Upper lobe of right lung (tissue), 1 donor: Measurements from ENCODE around the gene DNAJC4. TPM values are rescaled to one million over a fixed set of nuclear protein-coding genes. Genes with fewer than 3 reads are reported as not detected.

Experiments
- ATAC-seq: fragments of 200-7000 bp; cut with Tn5 transposase; one replicate; pipeline ENCODE4 v1.9.1; 2020; ENCODE audit warnings: mild to moderate bottlenecking, moderate library complexity
- DNase-seq: peaks from one replicate; pipeline ENCODE4 v3.0.0-alpha.2; 2020
- H3K27ac ChIP-seq: fragments of 200-600 bp; one replicate; pipeline ENCODE4 v1.8.0; 2022
- H3K27me3 ChIP-seq: fragments of 200-600 bp; one replicate; pipeline ENCODE4 v1.8.0; 2022; ENCODE audit warnings: mild to moderate bottlenecking
- H3K36me3 ChIP-seq: fragments of 200-600 bp; one replicate; pipeline ENCODE4 v1.8.0; 2022
- H3K4me1 ChIP-seq: fragments of 200-600 bp; one replicate; pipeline ENCODE4 v1.8.0; 2022
- H3K4me3 ChIP-seq: fragments of 200-600 bp; one replicate; pipeline ENCODE4 v1.8.0; 2022; ENCODE audit warnings: mild to moderate bottlenecking
- H3K9me3 ChIP-seq: fragments of 200-600 bp; one replicate; pipeline ENCODE4 v1.8.0; 2022
- intact Hi-C: fragments of 100-400 bp; cut with DNase I; formaldehyde crosslinking; loops from one replicate; pipeline ENCODE4 v1.11.0; 2022
- total RNA-seq: library from RNA; stranded (reverse); fragmentation: NEBNext Ultra II Directional; extraction: Animal tissue kit (Norgen Biotek cat#: 25700); gene quantifications from one replicate; pipeline ENCODE4 v1.2.1, GENCODE V29; 2021
- TF ChIP-seq, protein P1 (sequence below): fragments of 200-600 bp; IDR thresholded peaks from one replicate; pipeline ENCODE4 v1.8.0; 2022; ENCODE audit warnings: antibody characterized with exemption
- donor health status: DM: no; HTN: yes; CAD: no; lungs with severe emphysema.

Gene DNAJC4
- total RNA-seq, 1 donor from 2014 or later, result 36.4 TPM

DNA sequence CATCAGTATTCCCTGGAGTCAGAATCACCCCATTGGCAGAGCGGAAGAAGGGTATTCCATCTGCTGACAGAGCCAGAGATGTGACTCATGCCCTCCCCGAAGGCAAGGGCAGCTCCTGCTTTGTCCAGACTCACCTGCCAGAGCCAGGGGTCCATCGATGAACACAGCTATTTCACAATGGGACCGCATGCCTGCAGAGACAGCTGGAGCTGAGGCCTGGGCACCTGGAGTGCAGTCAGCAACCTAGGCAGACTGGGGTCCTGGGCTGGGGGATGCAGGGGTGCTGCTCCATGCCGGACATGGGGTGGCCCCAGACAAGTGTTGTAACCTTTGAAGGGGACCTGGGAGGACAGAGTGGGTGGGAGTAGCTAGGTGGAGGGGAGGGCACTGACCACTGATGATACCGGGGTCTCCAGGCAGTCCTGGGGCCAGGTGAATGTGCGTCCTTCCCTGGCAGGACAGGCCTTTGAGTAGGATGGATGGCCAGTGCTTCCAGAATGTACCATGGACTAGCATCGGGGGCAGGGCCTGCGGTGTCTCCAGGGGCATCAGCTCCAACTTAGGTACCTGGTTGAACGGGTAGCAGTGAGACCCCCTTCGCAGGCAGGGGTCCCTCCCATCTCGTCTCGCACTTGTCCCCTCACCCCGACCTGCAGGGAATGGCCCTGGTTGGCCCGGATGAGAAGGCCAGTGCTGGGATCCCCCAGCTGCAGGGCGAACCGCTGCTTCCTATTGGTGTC lies 6.0 kb upstream of the DNAJC4 start:
- TF ChIP-seq, protein P1, sequence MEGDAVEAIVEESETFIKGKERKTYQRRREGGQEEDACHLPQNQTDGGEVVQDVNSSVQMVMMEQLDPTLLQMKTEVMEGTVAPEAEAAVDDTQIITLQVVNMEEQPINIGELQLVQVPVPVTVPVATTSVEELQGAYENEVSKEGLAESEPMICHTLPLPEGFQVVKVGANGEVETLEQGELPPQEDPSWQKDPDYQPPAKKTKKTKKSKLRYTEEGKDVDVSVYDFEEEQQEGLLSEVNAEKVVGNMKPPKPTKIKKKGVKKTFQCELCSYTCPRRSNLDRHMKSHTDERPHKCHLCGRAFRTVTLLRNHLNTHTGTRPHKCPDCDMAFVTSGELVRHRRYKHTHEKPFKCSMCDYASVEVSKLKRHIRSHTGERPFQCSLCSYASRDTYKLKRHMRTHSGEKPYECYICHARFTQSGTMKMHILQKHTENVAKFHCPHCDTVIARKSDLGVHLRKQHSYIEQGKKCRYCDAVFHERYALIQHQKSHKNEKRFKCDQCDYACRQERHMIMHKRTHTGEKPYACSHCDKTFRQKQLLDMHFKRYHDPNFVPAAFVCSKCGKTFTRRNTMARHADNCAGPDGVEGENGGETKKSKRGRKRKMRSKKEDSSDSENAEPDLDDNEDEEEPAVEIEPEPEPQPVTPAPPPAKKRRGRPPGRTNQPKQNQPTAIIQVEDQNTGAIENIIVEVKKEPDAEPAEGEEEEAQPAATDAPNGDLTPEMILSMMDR, result no peak

DNA sequence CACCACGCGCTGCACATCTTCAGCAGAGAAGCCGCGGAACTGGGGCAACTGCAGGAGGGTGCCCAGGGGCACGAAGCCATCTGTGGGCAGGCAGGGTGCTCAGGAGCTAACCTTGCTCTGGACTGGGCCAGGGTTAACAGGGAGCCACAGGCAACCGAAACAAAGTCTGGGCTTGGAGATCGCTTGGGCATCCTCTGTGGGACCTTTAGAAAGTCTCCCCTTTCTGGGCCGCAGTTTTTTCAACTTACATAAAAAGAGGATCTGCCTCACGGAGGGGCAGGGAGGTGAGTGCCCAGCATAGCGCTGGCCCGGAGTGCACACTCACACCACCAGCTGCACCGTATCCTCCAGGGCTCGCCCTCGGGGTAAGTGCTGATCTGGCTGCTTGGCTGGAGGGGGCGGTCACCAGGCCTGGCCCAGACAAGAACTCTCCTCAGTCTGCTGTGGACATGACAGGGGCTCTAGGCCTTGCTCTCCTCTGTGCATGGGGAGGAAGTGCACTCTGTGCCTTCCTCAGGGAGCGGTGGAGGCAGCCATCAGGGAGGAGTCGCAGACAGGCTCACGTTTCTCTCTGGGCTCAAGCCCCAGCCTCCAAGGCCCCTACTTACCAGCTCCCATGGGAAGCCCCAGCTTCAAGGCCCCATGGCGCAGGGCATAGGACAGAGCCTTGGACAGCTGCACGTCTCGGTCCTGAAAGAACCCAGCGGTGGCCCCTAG lies 5.3 kb upstream of the DNAJC4 start:
- TF ChIP-seq, protein P1, result no peak
- DNase-seq (peak; percentile 69), ATAC-seq (no peak)
- Histone ChIP-seq H3K4me1 (peaks cover 35% of the 10 kb centered on the region), H3K27ac (peak overlapping the region; percentile 93), H3K36me3 (peaks cover 31% of the 10 kb centered on the region), H3K4me3 (peak overlapping the region; percentile 96), H3K9me3 (no peaks in the 10 kb centered on the region), H3K27me3 (no peaks in the 10 kb centered on the region)
- intact Hi-C loops, result no loop called here

More for the DNA sequence above, 6.0 kb upstream of the DNAJC4 start:
- Histone ChIP-seq H3K36me3 (peaks cover 39% of the 10 kb centered on the region), H3K27ac (no peak overlapping the region), H3K4me1 (peaks cover 27% of the 10 kb centered on the region), H3K9me3 (no peaks in the 10 kb centered on the region), H3K27me3 (no peaks in the 10 kb centered on the region), H3K4me3 (no peak overlapping the region)
- DNase-seq, result no peak
- ATAC-seq, result no peak
- intact Hi-C loops, result no loop called here

DNA sequence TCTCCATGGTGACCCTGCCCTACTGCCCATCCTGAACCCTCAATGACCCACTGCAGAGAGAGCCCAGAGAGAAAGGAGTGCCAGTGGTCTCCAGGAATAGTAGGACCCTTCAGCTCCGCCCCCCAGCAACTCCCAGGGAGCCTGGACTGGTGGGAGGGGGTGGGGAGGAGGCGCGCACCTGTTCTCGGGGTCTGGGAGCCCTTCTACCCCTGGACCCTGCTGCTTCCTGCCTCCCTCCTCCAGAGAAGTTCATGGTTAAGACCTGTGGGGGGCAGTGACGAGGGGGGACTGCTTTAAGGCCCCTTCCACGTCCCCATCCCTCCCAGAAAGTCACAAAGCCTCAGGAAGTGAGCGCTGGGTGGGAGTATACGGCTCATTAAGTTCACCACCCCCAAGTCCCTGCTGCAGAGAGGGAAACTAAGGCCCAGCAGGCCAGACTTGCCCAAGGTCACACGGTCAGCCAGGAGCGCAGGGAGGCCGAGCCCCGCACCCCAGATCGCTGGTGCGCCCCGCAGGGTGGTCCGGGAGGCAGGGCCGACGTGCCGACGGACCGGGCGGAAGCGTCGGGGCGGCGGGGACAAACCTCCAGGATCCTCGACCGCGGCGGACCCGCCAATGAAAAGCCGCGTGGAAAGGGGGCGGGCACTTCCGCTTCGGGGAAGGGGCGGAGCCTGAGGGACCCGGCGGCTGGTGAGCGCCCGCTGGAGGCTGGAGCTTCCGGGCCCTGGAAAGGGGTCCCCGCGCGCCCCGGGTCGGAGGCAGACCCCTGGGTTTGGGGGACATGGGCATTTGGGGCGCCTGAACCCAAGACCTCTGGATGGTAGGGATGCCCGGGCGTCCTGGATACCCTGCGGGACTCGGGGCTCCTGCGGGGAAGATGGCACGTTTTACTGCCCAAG lies 4.5 kb upstream of the DNAJC4 start, which contains the start of the genes NUDT22 and TRPT1:
NUDT22 (plus strand) TSS at position 667 of the 899 bp plus-strand sequence. CDS start 379 bp downstream, outside the sequence.
TRPT1 (minus strand) TSS at position 579 of the 899 bp plus-strand sequence; CDS start at position 253, 326 bp downstream.
- intact Hi-C loops, result no loop called here
- peak; percentile 87 for ATAC-seq
- TF ChIP-seq, protein P1, result no peak
- H3K9me3 ChIP-seq, result no peaks in the 10 kb centered on the region
- H3K27me3 ChIP-seq, result no peaks in the 10 kb centered on the region
- peaks cover 25% of the 10 kb centered on the region for H3K36me3 ChIP-seq
- DNase-seq, result peak; percentile 96
- H3K27ac ChIP-seq, result peak within 1 kb of the TSS; percentile 93
- peak within 1 kb of the TSS; percentile 96 for H3K4me3 ChIP-seq
- peaks cover 35% of the 10 kb centered on the region for H3K4me1 ChIP-seq

DNA sequence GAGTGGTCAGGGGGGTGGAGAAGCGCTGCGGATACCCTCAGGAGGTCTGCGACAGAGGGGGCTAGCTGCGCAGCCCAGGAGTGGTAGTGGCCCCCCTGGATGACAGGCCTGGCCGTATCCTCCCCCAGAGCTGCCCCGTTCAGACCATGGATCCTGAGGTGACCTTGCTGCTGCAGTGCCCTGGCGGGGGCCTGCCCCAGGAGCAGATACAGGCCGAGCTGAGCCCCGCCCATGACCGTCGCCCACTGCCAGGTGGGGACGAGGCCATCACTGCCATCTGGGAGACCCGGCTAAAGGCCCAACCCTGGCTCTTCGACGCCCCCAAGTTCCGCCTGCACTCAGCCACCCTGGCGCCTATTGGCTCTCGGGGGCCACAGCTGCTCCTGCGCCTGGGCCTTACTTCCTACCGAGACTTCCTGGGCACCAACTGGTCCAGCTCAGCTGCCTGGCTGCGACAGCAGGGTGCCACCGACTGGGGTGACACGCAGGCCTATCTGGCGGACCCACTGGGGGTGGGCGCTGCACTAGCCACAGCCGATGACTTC lies 3.8 kb upstream of the DNAJC4 start:
- DNase-seq (peak; percentile 87), ATAC-seq (peak; percentile 65)
- TF ChIP-seq, protein P1, result no peak
- Histone ChIP-seq H3K27me3 (no peaks in the 10 kb centered on the region), H3K4me1 (peaks cover 40% of the 10 kb centered on the region), H3K4me3 (peak overlapping the region; percentile 96), H3K27ac (peak overlapping the region; percentile 93), H3K36me3 (peaks cover 18% of the 10 kb centered on the region), H3K9me3 (no peaks in the 10 kb centered on the region)
- intact Hi-C loops, result no loop called here

DNA sequence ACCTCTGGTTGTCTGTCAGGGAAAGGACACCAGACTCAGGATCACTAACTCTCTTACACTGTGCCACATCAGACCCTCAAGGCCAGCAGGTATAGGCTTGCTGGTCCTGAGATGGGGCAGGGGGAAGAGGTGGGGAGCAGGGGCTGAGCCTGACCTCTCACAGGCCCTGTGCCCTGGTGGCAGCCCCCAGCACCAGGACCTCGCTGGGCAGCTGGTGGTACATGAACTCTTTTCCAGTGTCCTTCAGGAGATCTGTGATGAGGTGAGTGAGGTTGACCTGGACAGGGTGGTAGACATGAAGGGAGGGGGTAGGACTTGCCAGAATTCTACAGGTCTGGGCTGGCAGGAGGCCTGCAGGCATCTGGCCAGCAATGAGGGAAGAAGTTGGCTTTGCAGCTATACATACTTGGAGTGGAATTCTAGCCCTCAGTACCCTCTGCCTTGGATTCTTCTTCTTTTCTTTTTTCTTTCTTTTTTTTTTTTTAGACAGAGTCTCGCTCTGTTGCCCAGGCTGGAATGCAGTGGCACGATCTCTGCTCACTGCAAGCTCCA lies 2.9 kb upstream of the DNAJC4 start:
- DNase-seq (no peak), ATAC-seq (no peak)
- Histone ChIP-seq H3K4me1 (peaks cover 42% of the 10 kb centered on the region), H3K27me3 (no peaks in the 10 kb centered on the region), H3K9me3 (no peaks in the 10 kb centered on the region), H3K27ac (peak overlapping the region; percentile 93), H3K36me3 (peaks cover 12% of the 10 kb centered on the region), H3K4me3 (peak overlapping the region; percentile 96)
- TF ChIP-seq, protein P1, result no peak
- intact Hi-C loops, result no loop called here
